GM12878 (cell line): ENCODE data around the gene WDR31. TPM values are rescaled to one million over a fixed set of nuclear protein-coding genes. Genes with fewer than 3 reads are reported as not detected.

Experiments
- ATAC-seq: fragments of 200-7000 bp; cut with Tn5 transposase; 3 replicates; pipeline ENCODE4 v1.9.1; 2020; ENCODE audit warnings: mild to moderate bottlenecking, moderate library complexity
- BruUV-seq: library from RNA; stranded (reverse); fragments of 400-500 nt; replicated peaks from 2 replicates; lab custom pipeline; 2021; lab: Mats Ljungman, UMichigan
- CTCF ChIA-PET: fragments of 300-600 bp; sonication (Branson Sonifier 250); formaldehyde crosslinking; extraction: SDS; loops from one replicate; lab custom pipeline; 2021; ENCODE audit warnings: inconsistent platforms; lab: Yijun Ruan, JAX
- POLR2A ChIA-PET: fragments of 350-600 bp; formaldehyde crosslinking; extraction: SDS; loops from one replicate; lab custom pipeline; 2021; ENCODE audit warnings: inconsistent platforms; lab: Charles Lee
- RAD21 ChIA-PET: fragments of 300-600 bp; sonication (Branson Sonifier 250); formaldehyde crosslinking; loops from one replicate; lab custom pipeline; 2023; ENCODE audit warnings: antibody characterized with exemption; ENCODE audit not compliant: unreplicated experiment; lab: Charles Lee
- SMC1A ChIA-PET: fragments of 300-600 bp; sonication (Branson Sonifier 250); formaldehyde crosslinking; loops from one replicate; lab custom pipeline; 2023; ENCODE audit not compliant: unreplicated experiment, uncharacterized antibody; lab: Charles Lee
- DNase-seq: peaks from one replicate; pipeline ENCODE4 v3.0.0-alpha.2; 2011; ENCODE audit warnings: low read depth, low spot score
- FAIRE-seq: peaks from 3 replicates; lab custom pipeline; 2011; peaks lifted over from hg19 to GRCh38; lab: Jason Lieb, UNC
- H2AFZ ChIP-seq: 2 replicates; pipeline ENCODE4 v1.6.0; 2011; ENCODE audit warnings: low read depth, low read length, control low read depth; ENCODE audit not compliant: control insufficient read depth
- H3K27ac ChIP-seq: 2 replicates; pipeline ENCODE4 v1.5.1; 2011; ENCODE audit warnings: control low read depth; ENCODE audit not compliant: control insufficient read depth, insufficient read depth
- H3K27me3 ChIP-seq, 2 experiments: replicated peaks in 1 of 2; 2 replicates each; pipeline versions ENCODE4 v1.6.0 to v1.6.1; 2011; ENCODE audit warnings: low read length in 1 of 2; ENCODE audit not compliant: control insufficient read depth in 2 of 2, insufficient read depth in 2 of 2
- H3K36me3 ChIP-seq, 2 experiments: 2 replicates each; pipeline ENCODE4 v1.5.1; 2011; ENCODE audit warnings: low read length in 1 of 2; ENCODE audit not compliant: control insufficient read depth in 2 of 2, insufficient read depth in 2 of 2
- H3K4me1 ChIP-seq: 2 replicates; pipeline ENCODE4 v1.6.1; 2011; ENCODE audit warnings: mild to moderate bottlenecking, low read length, moderate library complexity, mixed read lengths; ENCODE audit not compliant: control insufficient read depth, insufficient read depth
- H3K4me2 ChIP-seq: 2 replicates; pipeline ENCODE4 v1.6.0; 2011; ENCODE audit warnings: control low read depth; ENCODE audit not compliant: control insufficient read depth, insufficient read depth
- H3K4me3 ChIP-seq: fragments of 200-600 bp; sonication (generic); 2 replicates; pipeline ENCODE4 v1.5.1; 2016
- H3K79me2 ChIP-seq: 2 replicates; pipeline ENCODE4 v1.6.0; 2011; ENCODE audit warnings: low read length; ENCODE audit not compliant: control insufficient read depth, insufficient read depth
- H3K9ac ChIP-seq: 2 replicates; pipeline ENCODE4 v1.8.0; 2011; ENCODE audit warnings: low read length, control low read depth, mixed read lengths; ENCODE audit not compliant: control insufficient read depth, insufficient read depth
- H3K9me3 ChIP-seq: replicated peaks from 3 replicates; pipeline ENCODE4 v1.5.1; 2011; ENCODE audit warnings: mild to moderate bottlenecking, low read length; ENCODE audit not compliant: control insufficient read depth, insufficient read depth
- H4K20me1 ChIP-seq: 2 replicates; pipeline ENCODE4 v1.6.0; 2011; ENCODE audit not compliant: control insufficient read depth, insufficient read depth
- CREB1 ChIP-seq: IDR thresholded peaks from 2 replicates; pipeline ENCODE4 v1.6.1; 2012; ENCODE audit warnings: low read depth, mild to moderate bottlenecking, inconsistent platforms
- CTCF ChIP-seq, 3 experiments: IDR thresholded peaks in 2 of 3; conservative IDR thresholded peaks in 1 of 3; 2 replicates each; pipeline ENCODE4 v1.5.1; 2011; ENCODE audit warnings: low read depth in 3 of 3, low read length in 3 of 3, mild to moderate bottlenecking in 3 of 3, control low read depth in 2 of 3, moderate library complexity in 2 of 3, inconsistent platforms in 1 of 3, mixed read lengths in 1 of 3; ENCODE audit not compliant: control insufficient read depth in 2 of 3, insufficient read depth in 1 of 3; ENCODE audit errors: extremely low read depth in 1 of 3
- ESRRA ChIP-seq: IDR thresholded peaks from 2 replicates; pipeline ENCODE4 v1.6.1; 2012; ENCODE audit warnings: mild to moderate bottlenecking, low read length, improper control_type of control experiment
- GATAD2B ChIP-seq: fragments of 450-650 bp; conservative IDR thresholded peaks from 2 replicates; pipeline ENCODE4 v1.6.1; 2017; ENCODE audit warnings: low read depth, mild to moderate bottlenecking, moderate library complexity
- HDAC6 ChIP-seq: fragments of 200-600 bp; sonication (generic); IDR thresholded peaks from one replicate; pipeline ENCODE4 v1.8.0; 2017; ENCODE audit warnings: antibody characterized with exemption; ENCODE audit not compliant: unreplicated experiment
- NFYA ChIP-seq: IDR thresholded peaks from 2 replicates; pipeline ENCODE4 v1.6.1; 2011; ENCODE audit warnings: low read depth, mild to moderate bottlenecking, low read length, improper control_type of control experiment, borderline replicate concordance
- NKRF ChIP-seq: fragments of 450-650 bp; conservative IDR thresholded peaks from 2 replicates; pipeline ENCODE4 v1.6.1; 2017; ENCODE audit warnings: mild to moderate bottlenecking, moderate library complexity
- NRF1 ChIP-seq: conservative IDR thresholded peaks from 2 replicates; pipeline ENCODE4 v1.6.1; 2011; ENCODE audit warnings: mild to moderate bottlenecking, low read depth, low read length, improper control_type of control experiment
- RAD21 ChIP-seq: IDR thresholded peaks from 2 replicates; pipeline ENCODE4 v1.6.1; 2011; ENCODE audit warnings: mild to moderate bottlenecking, low read depth, low read length, moderate library complexity; ENCODE audit not compliant: insufficient read depth
- RFX5 ChIP-seq: IDR thresholded peaks from 2 replicates; pipeline ENCODE4 v1.6.1; 2011; ENCODE audit warnings: low read depth, low read length, improper control_type of control experiment
- SMC3 ChIP-seq: IDR thresholded peaks from 2 replicates; pipeline ENCODE4 v1.6.1; 2011; ENCODE audit warnings: low read length, improper control_type of control experiment, borderline replicate concordance
- SREBF2 ChIP-seq: IDR thresholded peaks from 2 replicates; pipeline ENCODE4 v1.6.1; 2012; ENCODE audit warnings: mild to moderate bottlenecking, low read length
- STAT1 ChIP-seq: fragments of 450-650 bp; conservative IDR thresholded peaks from 2 replicates; pipeline ENCODE4 v1.6.1; 2014; ENCODE audit warnings: antibody characterized with exemption, mild to moderate bottlenecking
- ZSCAN29 ChIP-seq: fragments of 450-650 bp; IDR thresholded peaks from 2 replicates; pipeline ENCODE4 v1.6.1; 2017; ENCODE audit warnings: mild to moderate bottlenecking, moderate library complexity
- WGBS: methylation state at CpG from one replicate; pipeline ENCODE4 v1.1.6; 2016; ENCODE audit warnings: low lambda C conversion rate; ENCODE audit not compliant: insufficient replicate concordance, insufficient coverage; ENCODE audit errors: missing lambda C conversion rate; 5-methylcytosine and 5-hydroxymethylcytosine counted together
- in situ Hi-C: fragments of 300-500 bp; cut with MboI; formaldehyde crosslinking; loops from 9 replicates; pipeline ENCODE4 v1.14.3; 2018; ENCODE audit warnings: mixed read lengths
- intact Hi-C: fragments of 100-400 bp; cut with micrococcal nuclease; formaldehyde crosslinking; loops from one replicate; pipeline ENCODE4 v1.14.2; 2022; ENCODE audit not compliant: unreplicated experiment
- polyA plus RNA-seq, 11 experiments: library from polyadenylated mRNA; depleted of rRNA in 4 of 11; unstranded in 6 of 11; stranded (reverse) in 5 of 11; fragments of >200 nt; fragmentation: Nextera tagmentation in 4 of 11; fragmentation: Illumina TruSeq in 1 of 11; extraction: Ambion mirVana in 4 of 11; extraction: Trizol in 1 of 11; gene quantifications; 1 replicate in 1 of 11; 2 replicates in 10 of 11; pipeline versions ENCODE4 v1.2.1 to v1.2.3, GENCODE V29; 2011 to 2016; ENCODE audit warnings: inconsistent platforms in 2 of 11, missing spikeins in 2 of 11, low read depth in 1 of 11
- total RNA-seq, 4 experiments: library from RNA; depleted of rRNA in 3 of 4; stranded (reverse); fragments of >200 nt in 3 of 4; fragmentation: Illumina TruSeq in 1 of 4; extraction: Trizol in 1 of 4; gene quantifications; 2 replicates each; pipeline versions ENCODE4 v1.2.1 to v1.2.3, GENCODE V29; 2013 to 2021

The WDR31 gene
- total and polyA plus RNA-seq, 10 of the 15 experiments (the other 5 are each of a cell fraction or from before 2014, with no cell fraction given) = 0.26 to 1.7 (median 0.79) TPM

GRCh38 chr9:113309204-113309813 is 30.8 kb downstream of the WDR31 start:
- Histone ChIP-seq H3K27ac (no peak overlapping the region), H3K9me3 (no peaks in the 10 kb centered on the region), H3K9ac (no peak overlapping the region), H3K36me3 (no peaks in the 10 kb centered on the region), H3K79me2 (no peaks in the 10 kb centered on the region), H3K4me3 (no peak overlapping the region), H3K4me1 (no peaks in the 10 kb centered on the region), H3K27me3 (no peaks in the 10 kb centered on the region), H3K4me2 (no peak overlapping the region), H2AFZ (no peak overlapping the region), H4K20me1 (no peaks in the 10 kb centered on the region)
- RAD21 ChIA-PET = interaction anchor here (1.1 to 2.6 kb wide), 3 partner anchors 35 to 349 kb away, joined by 4 to 7 read pairs (median 5); partner anchors contain the start of gene CDC26
- SMC1A ChIA-PET = interaction anchor here (0.6 to 3.3 kb wide), 7 partner anchors 10 to 349 kb away, joined by 3 to 14 read pairs (median 5); partner anchors contain the start of genes C9orf43 and POLE3
- FAIRE-seq (peak; percentile 81), ATAC-seq (peak; percentile 65), DNase-seq (no peak)
- POLR2A ChIA-PET = interaction anchor here (0.7 kb wide), 1 partner anchor 121 kb away, joined by 7 read pairs; no protein-coding TSS in a partner anchor
- CTCF ChIA-PET = interaction anchor here (0.6 to 2.8 kb wide), 17 partner anchors 11 to 995 kb away, joined by 3 to 18 read pairs (median 4); partner anchors contain the start of genes CDC26 and WDR31
- in situ Hi-C loops (no loop called here), intact Hi-C loops (loop anchor here (1.0 to 2.0 kb wide), 2 partner anchors 98 to 349 kb away; no protein-coding TSS in a partner anchor)
- BruUV-seq = no TSS peak
- TF ChIP-seq HDAC6 (no peak), CREB1 (no peak), RFX5 (no peak), NKRF (no peak), STAT1 (no peak), NRF1 (no peak), RAD21 (peak; percentile 91), GATAD2B (no peak), NFYA (no peak), CTCF (IDR thresholded peaks at IDR 0.05 in 2 of 3, conservative IDR thresholded peaks at IDR 0.05 in 1 of 3; ENCODE audit: control insufficient read depth in 2 of 3, extremely low read depth in 1 of 3, insufficient read depth in 1 of 3, low read depth in 3 of 3, low read length in 3 of 3) (peak; percentile 56 to 73 (median 62); a peak in 5 of 6 replicates), ZSCAN29 (no peak), ESRRA (no peak), SREBF2 (no peak), SMC3 (peak; percentile 72; the same call in 1 of the 2 replicates)
- WGBS = 2% methylated on average over 2 of the region's 2 CpGs
